GM13976 (cell line): ENCODE results near the gene AVPI1.

Source experiments
- DNase-seq: peaks from one replicate; pipeline ENCODE4 v3.0.0; 2012; ENCODE audit warnings: low spot score
- in situ Hi-C: fragments of 300-500 bp; cut with MboI; formaldehyde crosslinking; loops from one replicate; pipeline ENCODE4 v1.12.0; 2022; ENCODE audit warnings: low sequenced_read_pairs, mixed read lengths, inconsistent platforms; ENCODE audit not compliant: unreplicated experiment
- TF ChIP-seq, protein P1 (sequence below): IDR thresholded peaks from 2 replicates; pipeline ENCODE4 v1.5.1; 2012; ENCODE audit warnings: borderline replicate concordance, mild to moderate bottlenecking; ENCODE audit not compliant: insufficient read depth; ENCODE audit errors: extremely low read depth, missing control alignments, control extremely low read depth

AVPI1 gene

DNA sequence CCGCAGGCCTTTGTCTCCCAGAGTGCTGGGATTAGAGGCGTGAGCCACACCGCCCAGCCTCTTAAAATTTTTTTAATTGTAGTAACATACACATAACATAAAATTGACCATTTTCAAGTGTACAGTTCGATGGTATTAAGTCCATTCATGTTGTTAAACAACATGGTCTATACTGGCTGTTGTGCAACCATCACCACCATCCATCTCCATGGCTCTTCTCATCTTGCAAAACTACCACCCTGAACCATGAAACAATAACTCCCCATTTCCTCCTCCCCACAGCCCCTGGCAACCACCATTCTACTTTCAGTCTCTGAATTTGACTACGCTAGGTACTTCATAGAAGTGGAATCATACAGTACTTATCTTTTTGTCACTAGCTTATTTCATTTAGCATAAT is 42.0 kb upstream of the AVPI1 start:
- TF ChIP-seq, protein P1, sequence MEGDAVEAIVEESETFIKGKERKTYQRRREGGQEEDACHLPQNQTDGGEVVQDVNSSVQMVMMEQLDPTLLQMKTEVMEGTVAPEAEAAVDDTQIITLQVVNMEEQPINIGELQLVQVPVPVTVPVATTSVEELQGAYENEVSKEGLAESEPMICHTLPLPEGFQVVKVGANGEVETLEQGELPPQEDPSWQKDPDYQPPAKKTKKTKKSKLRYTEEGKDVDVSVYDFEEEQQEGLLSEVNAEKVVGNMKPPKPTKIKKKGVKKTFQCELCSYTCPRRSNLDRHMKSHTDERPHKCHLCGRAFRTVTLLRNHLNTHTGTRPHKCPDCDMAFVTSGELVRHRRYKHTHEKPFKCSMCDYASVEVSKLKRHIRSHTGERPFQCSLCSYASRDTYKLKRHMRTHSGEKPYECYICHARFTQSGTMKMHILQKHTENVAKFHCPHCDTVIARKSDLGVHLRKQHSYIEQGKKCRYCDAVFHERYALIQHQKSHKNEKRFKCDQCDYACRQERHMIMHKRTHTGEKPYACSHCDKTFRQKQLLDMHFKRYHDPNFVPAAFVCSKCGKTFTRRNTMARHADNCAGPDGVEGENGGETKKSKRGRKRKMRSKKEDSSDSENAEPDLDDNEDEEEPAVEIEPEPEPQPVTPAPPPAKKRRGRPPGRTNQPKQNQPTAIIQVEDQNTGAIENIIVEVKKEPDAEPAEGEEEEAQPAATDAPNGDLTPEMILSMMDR = no peak
- DNase-seq = no peak
- in situ Hi-C loops = no loop called here

DNA sequence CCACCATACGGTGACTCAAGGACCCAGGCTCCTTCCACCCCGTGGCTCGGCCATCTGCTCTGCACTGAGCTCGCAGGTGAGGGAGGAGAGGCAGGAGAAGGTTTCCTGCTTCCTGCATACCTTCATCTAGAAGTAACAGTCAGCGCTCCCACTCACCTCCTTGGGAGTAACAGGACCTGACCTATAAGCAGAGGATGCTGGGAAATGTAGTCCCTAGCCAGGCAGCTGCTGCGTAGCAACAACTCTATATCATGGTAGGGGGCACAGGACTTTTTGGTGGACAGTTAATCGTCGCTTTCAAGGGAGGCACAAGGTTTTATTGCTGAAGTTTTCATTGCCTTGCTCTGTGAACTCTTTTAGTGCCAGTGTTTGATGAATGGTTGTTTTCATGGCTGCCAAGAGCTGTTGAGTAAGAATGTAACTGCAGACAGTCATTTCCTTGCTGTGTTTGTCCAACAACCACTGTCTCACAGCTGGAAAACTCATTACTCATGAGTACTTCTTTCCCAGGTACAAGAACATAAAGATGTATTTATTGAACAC is 39.7 kb upstream of the AVPI1 start:
- TF ChIP-seq, protein P1 = no peak
- no peak for DNase-seq
- in situ Hi-C loops = no loop called here

DNA sequence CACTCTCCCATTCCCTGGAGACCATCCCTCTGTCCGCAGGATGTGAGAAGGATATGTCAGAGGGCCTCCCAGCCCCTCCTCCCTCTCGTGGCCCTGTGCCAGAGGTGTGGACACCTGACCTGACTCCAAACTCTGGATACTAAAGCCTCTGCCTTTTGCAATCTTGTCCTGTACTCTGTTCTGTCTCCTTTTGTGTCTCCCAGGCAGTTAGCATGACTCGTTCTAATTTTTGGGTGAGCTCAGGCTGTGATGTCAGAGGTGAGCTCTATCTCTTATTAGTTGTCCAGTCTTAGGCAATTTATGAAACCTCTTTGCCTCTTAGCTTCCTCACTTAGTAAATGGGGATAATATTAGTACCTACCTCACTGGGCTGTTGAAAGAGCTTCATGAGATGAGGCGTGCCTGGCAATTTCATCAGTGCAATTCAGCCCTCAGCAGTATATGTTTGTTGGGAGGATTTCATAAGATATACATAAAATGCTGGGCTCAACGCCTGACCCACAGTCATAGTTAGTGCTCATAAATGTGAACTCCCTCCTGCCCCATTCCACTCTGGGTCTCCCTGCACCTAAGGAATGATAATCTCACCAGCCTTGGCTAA is 37.4 kb upstream of the AVPI1 start:
- DNase-seq = no peak
- in situ Hi-C loops = no loop called here

DNA sequence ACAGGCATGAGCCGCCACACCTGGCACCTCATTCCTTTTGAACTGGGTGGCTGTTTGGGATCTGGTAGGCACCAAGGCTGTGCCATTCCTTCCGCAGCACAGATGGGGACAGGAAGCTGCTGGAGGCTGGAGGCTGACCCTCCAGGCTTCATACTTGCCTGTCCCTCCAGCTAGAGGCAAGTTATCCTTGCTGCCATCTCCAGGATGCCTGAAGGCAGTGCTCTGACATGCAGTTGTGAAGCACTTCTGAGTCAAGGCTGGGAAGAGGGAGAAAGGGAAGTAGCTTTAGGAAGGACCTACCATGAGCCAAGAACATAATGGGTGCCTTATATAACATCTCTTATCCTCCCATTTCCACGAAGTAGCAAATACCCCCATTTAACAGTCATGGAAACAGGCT is 36.0 kb upstream of the AVPI1 start:
- DNase-seq = no peak
- TF ChIP-seq, protein P1 = no peak
- in situ Hi-C loops = no loop called here

More for the DNA sequence above, 37.4 kb upstream of the AVPI1 start:
- TF ChIP-seq, protein P1 = no peak

DNA sequence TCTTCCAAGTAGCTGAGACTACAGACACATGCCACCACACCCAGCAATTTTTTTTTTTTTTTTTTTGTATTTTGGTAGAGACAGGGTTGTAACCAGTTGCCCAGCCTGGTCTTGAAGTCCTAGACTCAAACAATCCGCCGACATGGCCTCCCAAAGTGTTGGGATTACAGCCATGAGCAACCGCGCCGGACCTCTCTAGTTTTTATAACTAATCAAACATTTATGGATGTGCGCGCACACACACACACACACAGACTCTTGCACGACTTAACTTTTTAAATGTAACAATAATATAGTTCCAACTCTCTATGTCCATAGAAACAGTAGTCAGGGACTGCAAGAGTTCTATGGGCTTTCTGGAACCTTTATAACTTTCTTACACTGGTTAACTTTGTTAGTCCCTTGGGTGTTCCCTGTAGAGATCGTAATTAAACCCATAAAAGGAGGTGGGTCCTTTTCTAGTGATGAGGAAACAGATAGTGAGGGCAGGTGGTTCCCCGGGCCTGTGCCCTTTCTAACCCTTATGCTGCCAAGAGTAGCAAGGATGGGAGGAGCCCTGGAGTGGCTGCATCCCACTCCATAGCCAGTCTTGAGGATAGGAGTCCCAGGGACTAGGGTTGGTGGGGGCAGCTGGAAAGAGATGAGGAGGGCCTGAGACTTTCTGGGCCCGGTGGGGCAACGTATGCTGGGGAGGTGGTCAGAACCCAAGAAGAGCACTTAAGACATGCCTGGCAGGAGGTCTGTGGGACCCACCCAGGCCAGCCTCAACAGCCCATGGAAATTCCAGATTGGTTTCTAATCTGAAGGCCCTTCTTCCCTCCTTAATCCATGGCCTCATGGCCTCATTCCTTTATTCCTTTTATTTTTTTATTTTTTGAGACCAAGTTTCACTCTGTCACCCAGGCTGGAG is 35.1 kb upstream of the AVPI1 start:
- in situ Hi-C loops = no loop called here
- no peak for DNase-seq
- TF ChIP-seq, protein P1 = no peak

DNA sequence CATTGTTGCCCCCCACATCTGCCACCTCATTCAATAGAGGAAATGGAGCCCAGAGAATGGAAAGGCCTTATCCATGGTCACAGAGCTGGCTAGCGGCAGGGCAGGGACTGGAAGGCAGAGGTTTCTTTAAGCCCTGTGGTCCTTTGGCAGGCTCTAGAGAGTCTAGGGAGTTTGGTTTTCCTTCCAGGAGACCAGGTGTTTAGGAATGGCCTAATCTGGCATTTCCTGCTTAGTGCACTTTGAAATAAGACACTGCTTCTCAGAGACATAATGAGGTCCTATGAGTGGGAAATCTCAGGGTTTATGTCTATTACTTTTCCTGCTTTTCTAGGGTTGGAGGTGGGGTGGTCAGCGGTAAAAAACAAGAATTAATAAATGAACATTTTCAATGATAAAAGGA is 32.6 kb upstream of the AVPI1 start:
- in situ Hi-C loops = no loop called here
- TF ChIP-seq, protein P1 = no peak
- no peak for DNase-seq
